Activated CD4-positive, alpha-beta T cell treated with anti-CD3 and anti-CD28 coated beads for 36 hours (primary cell): ENCODE results near the gene CAMK1D. TPM values are rescaled to one million over a fixed set of nuclear protein-coding genes. Genes with fewer than 3 reads are reported as not detected.
"Not testable (repeated sequence)": the region's sequence is repeated elsewhere in the genome, so short reads cannot be mapped to it uniquely, and the experiment has no call there.

ENCODE experiments used
- ATAC-seq: fragments of 200-7000 bp; cut with Tn5 transposase; one replicate; pipeline ENCODE4 v1.10.0; 2021; ENCODE audit warnings: mild to moderate bottlenecking, moderate library complexity
- CTCF ChIA-PET: fragments of 350-600 bp; sonication (Branson Sonifier 250); formaldehyde crosslinking; loops from one replicate; lab custom pipeline; 2021; ENCODE audit warnings: antibody characterized with exemption; lab: Charles Lee
- POLR2A ChIA-PET: fragments of 350-600 bp; sonication (Branson Sonifier 250); formaldehyde crosslinking; loops from one replicate; lab custom pipeline; 2021; ENCODE audit warnings: antibody characterized with exemption, inconsistent platforms; lab: Charles Lee
- DNase-seq: peaks from one replicate; pipeline ENCODE4 v3.0.0-alpha.2; 2020
- H3K27ac Mint-ChIP-seq: one replicate; pipeline ENCODE4 v1.8.0; 2021; ENCODE audit warnings: mixed read lengths
- H3K27me3 Mint-ChIP-seq: one replicate; pipeline ENCODE4 v1.8.0; 2021; ENCODE audit warnings: mixed read lengths
- H3K36me3 Mint-ChIP-seq: one replicate; pipeline ENCODE4 v1.8.0; 2021; ENCODE audit warnings: low read depth, mixed read lengths
- H3K4me1 Mint-ChIP-seq: one replicate; pipeline ENCODE4 v1.8.0; 2021; ENCODE audit warnings: mixed read lengths
- H3K4me3 Mint-ChIP-seq: one replicate; pipeline ENCODE4 v1.8.0; 2021; ENCODE audit warnings: mild to moderate bottlenecking, moderate library complexity, mixed read lengths
- H3K9me3 Mint-ChIP-seq: one replicate; pipeline ENCODE4 v1.8.0; 2021; ENCODE audit warnings: low read depth, mixed read lengths
- intact Hi-C, 2 experiments: fragments of 100-400 bp; cut with DNase I in 1 of 2; cut with micrococcal nuclease in 1 of 2; formaldehyde crosslinking; loops; one replicate each; pipeline versions ENCODE4 v1.14.2 to v1.15.1; 2022 to 2024; cut with DNase I, micrococcal nuclease
- total RNA-seq, 2 experiments: library from RNA; stranded (reverse); gene quantifications; one replicate each; pipeline ENCODE4 v1.2.3, GENCODE V29; 2021

CAMK1D gene
- 10 to 100 TPM; 16.0 to 16.3 TPM for total RNA-seq

DNA sequence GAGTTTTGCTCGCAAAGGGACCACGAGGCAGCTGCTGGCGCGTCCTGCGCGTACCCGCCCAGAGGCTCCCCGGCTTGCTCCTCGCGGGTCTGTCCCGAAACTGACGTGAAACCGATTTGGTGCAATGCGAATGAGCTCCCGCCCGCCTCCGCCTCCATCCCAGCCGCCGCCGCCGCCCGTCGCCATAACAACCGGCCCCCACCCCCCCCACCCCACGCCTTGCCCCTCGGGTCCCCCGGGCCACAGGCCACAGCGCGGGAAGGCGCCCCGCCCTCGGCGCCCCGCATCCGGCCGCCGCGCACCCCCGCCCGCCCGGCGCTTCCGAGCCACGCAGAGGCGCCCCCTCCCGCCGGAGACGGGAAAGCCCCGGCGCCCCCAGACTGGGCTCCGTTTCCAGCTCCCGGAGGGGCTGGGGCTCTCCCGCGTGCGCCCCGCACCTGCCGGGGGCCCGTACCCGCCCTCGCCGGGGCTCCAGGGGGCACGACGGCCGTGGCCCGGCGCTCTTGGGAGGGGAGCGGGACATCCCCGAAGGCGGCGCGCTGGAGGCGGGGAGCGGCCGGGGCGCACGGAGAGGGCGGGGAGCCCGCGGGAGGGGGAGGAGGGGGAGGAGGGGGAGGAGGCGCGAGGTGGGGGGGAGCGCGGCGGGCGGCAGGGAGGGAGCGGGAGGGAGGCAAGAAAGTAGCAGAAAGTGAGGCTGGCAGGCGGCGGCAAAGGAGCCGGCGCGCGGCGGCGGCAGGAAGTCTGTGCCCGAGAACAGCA, at the start of gene CAMK1D:
TSS of gene CAMK1D (plus strand) at position 678 of the 759 bp plus-strand sequence.
- H3K9me3 Mint-ChIP-seq, result no peaks in the 10 kb centered on the region
- ATAC-seq, result peak; percentile 56
- CTCF ChIA-PET, result interaction anchor here (0.6 to 0.9 kb wide), 3 partner anchors 23 to 97 kb away, joined by 3 to 4 read pairs (median 3); no protein-coding TSS in a partner anchor

DNA sequence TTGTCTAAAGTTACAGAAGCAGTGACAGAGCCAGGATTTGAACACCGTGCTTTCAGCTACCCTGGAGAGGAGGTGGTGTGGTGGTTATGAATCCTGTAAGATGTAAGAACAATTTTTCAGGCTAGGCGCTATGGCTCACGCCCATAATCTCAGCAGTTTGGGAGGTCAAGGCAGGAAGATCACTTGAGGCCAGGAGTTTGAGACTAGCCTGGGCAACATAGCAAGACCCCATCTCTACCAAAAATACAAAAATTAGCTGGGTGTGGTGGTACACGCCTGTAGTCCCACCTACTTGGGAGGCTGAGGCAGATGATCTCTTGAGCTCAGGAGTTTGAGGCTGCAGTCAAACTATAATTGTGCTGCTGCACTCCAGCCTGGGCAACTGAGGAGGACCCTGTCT, 48.3 kb upstream of the CAMK1D start:
- intact Hi-C loops, POLR2A ChIA-PET, H3K4me1 Mint-ChIP-seq, ATAC-seq, H3K4me3 Mint-ChIP-seq, H3K36me3 Mint-ChIP-seq, H3K27ac Mint-ChIP-seq, H3K27me3 Mint-ChIP-seq, DNase-seq, H3K9me3 Mint-ChIP-seq: not testable (repeated sequence)
- CTCF ChIA-PET, result interaction anchor here (1.0 kb wide), 1 partner anchor 10 kb away, joined by 4 read pairs; no protein-coding TSS in a partner anchor

More for the DNA sequence above, at the start of gene CAMK1D:
- intact Hi-C loops, result loop anchor here (1.0 to 5.0 kb wide), 11 partner anchors 17 to 750 kb away; partner anchors contain the start of genes CDC123 (in 1 of the 2), NUDT5 (in 1 of the 2) and UPF2 (in 1 of the 2)
- Mint-ChIP-seq H3K27me3 (peaks cover 4% of the 10 kb centered on the region), H3K27ac (peak within 1 kb of the TSS; percentile 95), H3K36me3 (peaks cover 3% of the 10 kb centered on the region), H3K4me1 (peaks cover 42% of the 10 kb centered on the region), H3K4me3 (peak within 1 kb of the TSS; percentile 90)
- POLR2A ChIA-PET, result interaction anchor here (0.7 to 0.9 kb wide), 3 partner anchors 11 to 277 kb away, joined by 3 read pairs; no protein-coding TSS in a partner anchor
- DNase-seq, result peak; percentile 92

DNA sequence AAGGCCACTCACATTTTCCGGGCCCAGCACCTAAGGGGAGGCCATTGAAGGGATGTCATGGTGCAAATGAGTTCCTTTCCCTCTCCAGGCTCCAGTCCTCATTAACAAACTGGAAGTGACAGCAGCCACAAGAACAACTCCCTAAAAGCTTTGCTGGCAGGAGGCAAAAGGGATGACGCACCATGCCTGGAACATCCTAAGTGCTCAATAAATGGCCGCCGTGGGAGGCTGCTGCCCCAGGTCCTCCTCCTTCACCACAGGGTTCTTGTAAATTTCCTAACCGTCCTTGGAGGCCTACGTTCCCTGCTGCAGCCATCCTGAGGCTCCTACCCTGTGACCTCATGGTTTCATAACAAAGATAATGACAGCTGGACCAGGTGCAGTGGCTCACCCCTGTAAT, 41.3 kb upstream of the CAMK1D start:
- POLR2A ChIA-PET, result interaction anchor here (0.6 kb wide), 2 partner anchors 117 to 180 kb away, joined by 3 to 4 read pairs; no protein-coding TSS in a partner anchor
- Mint-ChIP-seq H3K36me3 (no peaks in the 10 kb centered on the region), H3K4me3 (no peak overlapping the region), H3K9me3 (no peaks in the 10 kb centered on the region), H3K27ac (no peak overlapping the region), H3K4me1 (peaks cover 16% of the 10 kb centered on the region), H3K27me3 (no peaks in the 10 kb centered on the region)
- DNase-seq (peak; percentile 40), ATAC-seq (peak; percentile 28)
- CTCF ChIA-PET, result interaction anchor here (0.8 kb wide), 1 partner anchor 396 kb away, joined by 3 read pairs; no protein-coding TSS in a partner anchor
- intact Hi-C loops, result no loop called here

DNA sequence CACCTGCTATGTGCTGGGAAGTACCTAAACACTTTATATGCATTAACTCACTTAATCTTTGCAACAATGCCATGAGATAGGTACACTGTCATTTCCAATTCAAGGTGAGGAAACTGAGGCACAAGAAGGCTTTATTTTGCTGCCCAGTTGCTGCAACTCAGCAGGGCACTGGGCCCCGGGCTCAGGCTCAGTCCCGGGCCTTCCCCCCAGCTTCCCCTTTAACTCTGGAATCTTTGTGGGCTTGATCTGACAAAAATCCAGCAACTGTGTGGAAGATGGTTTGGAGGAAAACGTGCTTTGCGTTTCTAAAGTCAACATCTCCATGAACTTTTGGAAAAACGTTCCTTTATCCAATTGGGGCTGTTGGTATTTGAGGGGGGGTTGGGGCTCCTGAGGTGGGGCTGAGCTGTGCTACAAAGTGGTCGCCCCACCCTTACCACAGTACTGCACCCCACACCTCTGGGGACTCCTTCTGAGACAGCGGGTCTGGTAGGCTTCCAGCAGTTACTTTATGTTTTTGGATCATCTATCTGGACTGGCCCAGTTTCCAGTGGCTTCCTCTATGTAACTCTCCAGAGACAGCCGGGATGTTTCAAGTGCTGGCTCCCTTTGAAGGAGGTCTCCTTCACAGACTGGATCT, 40.5 kb upstream of the CAMK1D start:
- ATAC-seq, result no peak
- DNase-seq, result no peak
- intact Hi-C loops, result no loop called here
- Mint-ChIP-seq H3K27me3 (no peaks in the 10 kb centered on the region), H3K4me1 (peaks cover 16% of the 10 kb centered on the region), H3K27ac (no peak overlapping the region), H3K4me3 (no peak overlapping the region), H3K9me3 (no peaks in the 10 kb centered on the region), H3K36me3 (no peaks in the 10 kb centered on the region)
- ChIA-PET CTCF (no interaction called here), POLR2A (no interaction called here)

DNA sequence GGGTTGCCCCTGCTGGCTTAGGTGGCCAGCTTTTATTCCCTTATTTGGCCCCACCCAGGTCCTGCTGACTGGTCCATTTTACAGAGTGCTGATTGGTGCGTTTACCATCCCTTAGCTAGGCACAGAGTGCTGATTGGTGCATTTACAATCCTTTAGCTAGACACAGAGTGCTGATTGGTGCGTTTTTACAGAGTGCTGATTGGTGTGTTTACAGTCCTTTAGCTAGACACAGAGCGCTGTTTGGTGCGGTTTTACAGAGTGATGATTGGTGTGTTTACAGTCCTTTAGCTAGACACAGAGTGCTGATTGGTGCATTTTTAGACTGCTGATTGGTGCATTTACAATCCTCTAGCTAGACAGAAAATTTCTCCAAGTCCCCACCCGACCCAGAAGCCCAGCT, 39.6 kb upstream of the CAMK1D start:
- DNase-seq, H3K9me3 Mint-ChIP-seq, ATAC-seq, H3K27me3 Mint-ChIP-seq, CTCF ChIA-PET, H3K36me3 Mint-ChIP-seq, H3K27ac Mint-ChIP-seq, H3K4me3 Mint-ChIP-seq, POLR2A ChIA-PET, intact Hi-C loops: not testable (repeated sequence)
- H3K4me1 Mint-ChIP-seq, result peaks cover 16% of the 10 kb centered on the region

DNA sequence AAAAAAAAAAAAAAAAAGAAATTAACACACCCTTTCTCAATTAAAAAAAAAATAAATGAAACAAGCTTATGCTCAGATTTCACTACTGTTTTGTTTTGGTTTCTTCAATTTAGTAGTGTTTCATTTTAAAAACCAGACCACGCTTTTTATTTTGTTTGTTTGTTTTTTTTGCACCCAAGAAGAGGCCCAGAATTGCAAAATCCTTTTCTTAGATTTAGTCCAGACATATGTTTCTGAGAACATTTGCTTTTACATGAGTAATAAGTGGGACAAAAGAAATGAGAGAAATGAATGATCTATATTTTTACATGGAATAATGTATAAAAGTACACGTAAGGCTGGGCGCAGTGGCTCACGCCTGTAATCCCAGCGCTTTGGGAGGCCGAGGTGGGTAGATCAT, 34.5 kb upstream of the CAMK1D start:
- ChIA-PET CTCF (no interaction called here), POLR2A (no interaction called here)
- Mint-ChIP-seq H3K36me3 (no peaks in the 10 kb centered on the region), H3K9me3 (no peaks in the 10 kb centered on the region), H3K4me3 (no peak overlapping the region), H3K27me3 (no peaks in the 10 kb centered on the region), H3K27ac (no peak overlapping the region), H3K4me1 (no peaks in the 10 kb centered on the region)
- DNase-seq, result no peak
- intact Hi-C loops, result no loop called here
- no peak for ATAC-seq

DNA sequence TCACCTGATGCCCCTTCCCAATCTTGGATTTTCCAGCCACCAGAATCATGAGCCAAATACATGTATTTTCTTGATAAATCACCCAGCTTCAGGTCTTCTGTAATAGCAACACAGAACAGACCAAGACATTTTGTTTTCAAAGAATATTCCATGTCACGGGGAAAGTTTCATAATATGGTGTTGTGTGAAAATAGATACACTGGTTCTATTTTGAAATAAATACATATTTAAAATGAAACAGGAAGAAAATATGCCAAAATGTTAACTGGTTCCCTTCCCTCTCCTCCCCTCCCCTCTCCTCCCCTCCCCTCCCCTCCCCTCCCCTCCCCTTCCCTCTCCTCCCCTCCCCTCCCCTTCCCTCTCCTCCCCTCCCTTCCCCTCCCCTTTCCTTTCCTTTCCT, 30.3 kb upstream of the CAMK1D start:
- no peak for DNase-seq
- Mint-ChIP-seq H3K36me3 (no peaks in the 10 kb centered on the region), H3K27ac (no peak overlapping the region), H3K4me1 (peaks cover 5% of the 10 kb centered on the region), H3K9me3 (no peaks in the 10 kb centered on the region), H3K27me3 (no peaks in the 10 kb centered on the region), H3K4me3 (no peak overlapping the region)
- ChIA-PET CTCF (no interaction called here), POLR2A (no interaction called here)
- intact Hi-C loops, result no loop called here
- no peak for ATAC-seq

DNA sequence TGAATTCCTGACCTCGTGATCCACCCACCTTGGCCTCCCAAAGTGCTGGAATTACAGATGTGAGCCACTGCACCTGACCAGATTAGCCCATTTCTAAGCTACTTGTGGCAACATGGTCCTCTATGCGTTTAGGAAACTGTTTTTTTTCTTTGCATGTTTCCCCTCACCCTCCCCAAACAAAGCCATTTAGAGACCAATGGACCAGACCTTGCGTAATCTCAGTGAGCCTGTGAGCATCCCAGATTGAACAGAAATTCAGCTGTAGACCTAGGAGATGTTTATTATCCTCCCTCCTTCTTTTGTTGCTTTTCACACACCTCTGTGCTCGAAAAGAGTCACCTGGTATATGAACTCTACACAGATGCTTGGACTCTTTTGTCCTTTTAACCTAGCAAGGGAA, 28.5 kb upstream of the CAMK1D start:
- H3K36me3 Mint-ChIP-seq, result no peaks in the 10 kb centered on the region
- H3K27me3 Mint-ChIP-seq, result no peaks in the 10 kb centered on the region

DNA sequence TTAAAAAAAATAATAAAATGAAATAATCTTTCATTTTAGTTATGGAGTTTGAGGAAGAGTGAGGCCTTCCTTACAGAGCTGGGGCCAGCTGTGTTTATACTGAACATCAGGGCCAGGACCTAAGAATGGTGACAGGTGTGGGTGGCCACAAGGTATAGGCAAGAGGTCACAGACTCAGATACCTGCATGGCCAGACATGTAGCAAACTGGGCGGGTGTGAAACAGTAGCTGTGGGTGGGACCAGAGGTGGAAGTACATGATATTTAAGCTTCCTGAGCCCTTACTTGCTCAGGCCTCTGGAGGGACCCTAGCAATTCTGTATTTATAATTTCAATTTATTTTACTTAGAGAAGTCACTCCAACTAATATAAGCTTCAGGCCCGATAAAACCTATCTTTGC, 27.7 kb upstream of the CAMK1D start:
- H3K4me1 Mint-ChIP-seq, result peaks cover 9% of the 10 kb centered on the region
- ChIA-PET CTCF (interaction anchor here (1.3 kb wide), 1 partner anchor 580 kb away, joined by 5 read pairs; no protein-coding TSS in a partner anchor), POLR2A (no interaction called here)
- H3K27ac Mint-ChIP-seq, result no peak overlapping the region
- intact Hi-C loops, result no loop called here
- no peak for DNase-seq
- no peak for ATAC-seq
- H3K36me3 Mint-ChIP-seq, result no peaks in the 10 kb centered on the region
- no peak overlapping the region for H3K4me3 Mint-ChIP-seq
- H3K9me3 Mint-ChIP-seq, result no peaks in the 10 kb centered on the region
- no peaks in the 10 kb centered on the region for H3K27me3 Mint-ChIP-seq

More for the DNA sequence above, 28.5 kb upstream of the CAMK1D start:
- Mint-ChIP-seq H3K9me3 (no peaks in the 10 kb centered on the region), H3K27ac (no peak overlapping the region), H3K4me1 (peaks cover 5% of the 10 kb centered on the region), H3K4me3 (no peak overlapping the region)
- POLR2A ChIA-PET, result no interaction called here
- CTCF ChIA-PET, result interaction anchor here (0.6 kb wide), 1 partner anchor 77 kb away, joined by 3 read pairs; no protein-coding TSS in a partner anchor
- intact Hi-C loops, result no loop called here
- ATAC-seq (no peak), DNase-seq (no peak)

DNA sequence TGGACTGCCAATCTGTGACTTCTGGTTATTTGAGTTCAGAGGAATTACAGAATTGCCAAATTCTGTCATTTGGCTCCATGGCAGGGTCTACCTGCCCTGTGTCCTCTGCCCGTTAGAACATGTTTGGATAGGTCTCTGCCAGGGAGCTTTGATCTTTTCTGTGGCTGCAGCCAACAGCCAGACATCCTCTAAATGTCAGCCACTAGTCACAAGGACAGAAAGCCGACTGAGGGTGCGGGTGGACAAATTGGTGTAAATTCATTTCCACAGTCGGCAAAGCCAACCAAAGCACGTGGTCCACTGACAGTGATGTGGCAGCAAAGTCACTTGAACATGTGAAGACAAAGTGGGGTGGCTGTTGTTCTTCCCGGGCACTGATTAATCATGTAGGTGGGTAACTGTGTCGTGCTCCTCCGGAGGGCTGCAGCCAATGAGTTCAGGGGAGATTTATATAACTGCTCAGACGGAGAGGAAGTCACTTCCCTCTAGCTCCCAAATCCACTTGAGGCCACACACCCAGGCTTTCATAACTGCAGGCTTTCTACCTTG, 26.7 kb upstream of the CAMK1D start:
- Mint-ChIP-seq H3K4me1 (peaks cover 9% of the 10 kb centered on the region), H3K36me3 (no peaks in the 10 kb centered on the region), H3K27me3 (no peaks in the 10 kb centered on the region), H3K9me3 (no peaks in the 10 kb centered on the region), H3K27ac (no peak overlapping the region), H3K4me3 (no peak overlapping the region)
- intact Hi-C loops, result no loop called here
- CTCF ChIA-PET, result interaction anchor here (0.6 to 1.3 kb wide), 2 partner anchors 111 to 579 kb away, joined by 3 to 5 read pairs; no protein-coding TSS in a partner anchor
- no peak for ATAC-seq
- no peak for DNase-seq
- POLR2A ChIA-PET, result interaction anchor here (0.6 kb wide), 1 partner anchor 100 kb away, joined by 3 read pairs; no protein-coding TSS in a partner anchor

DNA sequence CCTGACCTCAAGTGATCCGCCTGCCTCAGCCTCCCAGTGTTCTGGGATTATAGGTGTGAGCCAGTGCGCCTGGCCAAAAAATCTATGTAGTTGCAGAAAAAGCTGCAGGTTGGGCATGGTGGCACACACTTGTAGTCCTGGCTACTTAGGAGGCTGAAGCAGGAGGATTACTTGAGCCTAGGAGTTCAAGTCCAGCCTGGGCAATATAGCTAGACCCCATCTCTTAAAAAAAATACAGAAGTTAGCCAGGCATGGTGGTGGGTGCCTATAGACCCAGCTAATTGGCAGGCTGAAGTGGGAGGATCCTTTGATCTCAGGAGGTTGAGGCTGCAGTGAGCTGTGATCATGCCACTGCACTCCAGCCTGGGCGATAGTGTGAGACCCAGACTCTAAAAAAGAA, 24.8 kb upstream of the CAMK1D start:
- POLR2A ChIA-PET, result interaction anchor here (0.6 to 0.7 kb wide), 2 partner anchors 125 to 277 kb away, joined by 3 read pairs; no protein-coding TSS in a partner anchor
- no peak for ATAC-seq
- CTCF ChIA-PET, result no interaction called here

More for the DNA sequence above, 24.8 kb upstream of the CAMK1D start:
- H3K27ac Mint-ChIP-seq, result no peak overlapping the region
- H3K9me3 Mint-ChIP-seq, result no peaks in the 10 kb centered on the region
- no peaks in the 10 kb centered on the region for H3K36me3 Mint-ChIP-seq
- H3K27me3 Mint-ChIP-seq, result no peaks in the 10 kb centered on the region
- intact Hi-C loops, result no loop called here
- H3K4me1 Mint-ChIP-seq, result peaks cover 9% of the 10 kb centered on the region
- H3K4me3 Mint-ChIP-seq, result no peak overlapping the region
- DNase-seq, result no peak
